A549 treated with dexamethasone at 1 μM for 4 hours (cell line): ENCODE measurements around the gene TXLNG. TPM values are rescaled to one million over a fixed set of nuclear protein-coding genes. Genes with fewer than 3 reads are reported as not detected.

Experiments used
- total RNA-seq: library from RNA; stranded (reverse); fragments of 200-300 nt; extraction: Qiagen RNA extraction; gene quantifications from 5 replicates; pipeline ENCODE4 v1.2.3, GENCODE V29; 2022

Gene TXLNG
- 15.3 to 18.5 TPM (median 16.3 TPM) in 5 replicates for total RNA-seq

DNA sequence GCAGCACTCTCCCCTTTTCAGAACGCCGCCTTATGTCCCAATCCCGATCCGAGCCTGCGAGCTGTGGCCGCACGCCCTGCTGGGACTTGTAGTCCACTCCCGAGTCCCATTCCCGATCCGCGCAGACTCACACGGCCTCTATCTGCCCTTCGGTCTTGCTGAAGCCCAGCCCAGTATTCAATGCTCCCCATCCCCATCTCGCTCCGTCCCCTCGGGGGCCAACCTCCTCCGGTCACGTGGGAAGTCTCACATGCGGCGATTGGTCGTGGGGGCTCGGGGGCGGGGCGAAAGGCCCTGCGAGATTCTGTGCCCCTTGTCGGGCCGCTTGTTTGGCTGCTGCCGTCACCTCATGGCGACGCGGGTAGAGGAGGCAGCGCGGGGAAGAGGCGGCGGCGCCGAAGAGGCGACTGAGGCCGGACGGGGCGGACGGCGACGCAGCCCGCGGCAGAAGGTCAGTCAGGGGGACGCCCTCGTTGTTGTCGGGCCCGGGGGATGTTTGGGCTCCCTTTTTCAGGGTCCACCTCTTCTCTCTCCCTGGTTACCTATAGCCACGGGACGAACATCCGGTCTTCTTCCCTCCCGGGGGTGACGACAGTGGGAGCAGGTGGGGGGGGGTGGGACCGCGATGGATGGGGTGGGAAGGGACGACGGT lies at the start of gene TXLNG:
TXLNG (plus strand) TSS at position 328 of the 652 bp plus-strand sequence; CDS start at position 350, 22 bp downstream.

GRCh38 chrX:16870095-16870861 lies 84.0 kb downstream of the TXLNG start, which contains the start of gene RBBP7:
RBBP7 (minus strand) TSS chrX:16870362; CDS start chrX:16870053, 309 bp downstream.

Other genes with a start within 250 kb of the TXLNG start
- not detected in 5 replicates for gene S100G, start 136.3 kb upstream of the TXLNG start, total RNA-seq
- gene CTPS2, start 73.8 kb upstream of the TXLNG start, total RNA-seq = 9.8 to 11.8 TPM (median 10.9 TPM) in 5 replicates
- gene SYAP1, start 66.9 kb upstream of the TXLNG start, total RNA-seq = 20.3 to 27.7 TPM (median 24.4 TPM) in 5 replicates
- gene RBBP7, start 83.9 kb downstream of the TXLNG start, total RNA-seq = 175 to 180 TPM (median 176 TPM) in 5 replicates
- 0.65 to 1.9 TPM (median 1.4 TPM) in 5 replicates for gene REPS2, start 160.2 kb downstream of the TXLNG start, total RNA-seq